Measurements from ENCODE around the gene IL22RA1.

GRCh38 chr1:24125456-24125855, 17.5 kb downstream of the IL22RA1 start:
- TF ChIP-seq POLR2AphosphoS5 (IDR thresholded peaks at IDR 0.05; ENCODE audit: low read depth, low read length) (no peak), SIN3A (IDR thresholded peaks at IDR 0.05; ENCODE audit: borderline replicate concordance, insufficient read depth, low read length) (no peak), FOXP2 (optimal IDR thresholded peaks at IDR 0.05; ENCODE audit: borderline replicate concordance, extremely low read depth, extremely low read length, insufficient read depth) (no peak), TAF1 (IDR thresholded peaks at IDR 0.05; ENCODE audit: borderline replicate concordance, insufficient read depth, low read length) (no peak), REST (IDR thresholded peaks at IDR 0.05; ENCODE audit: insufficient read depth in 1 of 2, low read depth in 2 of 2, low read length in 2 of 2) (no peak)

Measured in PFSK-1 (cell line).